HG03571 (cell line): ENCODE results near the gene TESK2.
"Not testable (repeated sequence)": the region's sequence is repeated elsewhere in the genome, so short reads cannot be mapped to it uniquely, and the experiment has no call there.

Experiments used
- ATAC-seq: cut with Tn5 transposase; IDR thresholded peaks from one replicate; pipeline ENCODE4 v1.9.1; 2021; ENCODE audit not compliant: unreplicated experiment

The TESK2 gene

DNA sequence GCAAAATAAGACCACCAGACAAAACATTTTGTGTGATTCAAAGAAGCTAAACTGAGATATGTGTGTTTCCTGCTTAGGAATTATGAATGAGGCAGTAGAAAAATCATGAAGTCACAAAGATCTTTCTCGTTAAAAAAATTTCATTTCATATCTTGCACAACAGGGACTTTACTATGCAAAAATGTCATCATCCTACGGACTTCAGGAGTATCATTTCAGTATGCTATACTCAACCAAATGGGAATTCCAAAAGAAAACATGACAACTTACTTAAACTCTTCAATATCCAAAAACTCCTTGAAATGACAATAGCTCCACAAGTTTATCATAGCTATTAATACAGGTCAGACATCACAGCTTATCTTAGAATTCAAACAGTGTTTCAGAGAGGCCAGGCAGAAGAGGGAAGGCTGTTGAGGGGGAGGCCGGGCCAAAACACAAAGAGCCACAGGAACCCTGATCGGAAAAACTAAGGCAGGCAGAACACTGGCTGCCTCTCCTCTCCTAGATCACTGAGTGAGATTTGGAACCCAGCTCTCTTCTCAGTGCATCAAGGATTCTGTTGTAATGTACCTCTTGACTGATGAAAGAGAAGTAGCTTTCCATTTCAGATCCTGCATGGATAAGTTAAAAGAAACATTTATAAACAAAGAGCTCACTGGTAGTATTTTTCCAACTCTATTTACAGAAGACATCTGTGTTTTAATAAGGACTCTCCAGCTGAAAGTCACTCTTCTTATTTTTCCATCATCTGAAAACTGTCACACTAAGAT, 66.9 kb downstream of the TESK2 start:
- no peak for ATAC-seq

DNA sequence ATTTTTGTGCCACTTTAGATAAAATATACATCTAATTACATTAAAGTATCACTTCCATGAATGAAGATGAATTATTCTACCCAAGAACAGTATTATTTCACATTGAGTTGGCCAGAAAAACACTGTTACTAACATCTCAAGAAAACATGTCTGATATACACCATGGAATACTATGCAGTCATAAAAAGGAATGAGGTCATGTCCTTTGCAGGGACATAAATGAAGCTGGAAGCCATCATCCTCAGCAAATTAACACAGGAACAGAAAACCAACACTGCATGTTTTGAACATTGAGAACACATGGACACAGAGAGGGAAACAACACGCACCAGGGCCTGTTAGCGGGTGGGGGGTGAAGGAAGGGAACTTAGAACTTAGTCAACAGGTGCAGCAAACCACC, 69.0 kb downstream of the TESK2 start:
- no peak for ATAC-seq

GRCh38 chr1:45414746-45415145, 76.2 kb downstream of the TESK2 start:
- no peak for ATAC-seq

DNA sequence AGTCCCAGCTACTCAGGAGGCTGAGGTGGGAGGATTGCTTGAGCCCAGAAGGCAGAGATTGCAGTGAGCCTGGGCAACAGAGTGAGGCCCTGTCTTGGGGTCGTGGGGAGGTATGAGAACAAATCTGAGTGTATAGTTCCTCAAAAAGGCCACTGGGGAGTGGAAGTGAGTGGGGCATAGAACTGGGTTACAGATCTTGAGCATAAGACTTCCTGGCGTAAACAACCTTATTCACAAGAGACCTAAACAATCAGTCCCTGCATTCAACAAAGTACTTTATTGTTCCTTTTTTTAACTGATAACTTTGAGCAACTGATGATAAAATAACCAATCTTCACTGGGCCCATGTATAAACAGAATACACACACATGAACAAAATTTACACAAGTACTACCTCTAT, 78.1 kb downstream of the TESK2 start:
- no peak for ATAC-seq

DNA sequence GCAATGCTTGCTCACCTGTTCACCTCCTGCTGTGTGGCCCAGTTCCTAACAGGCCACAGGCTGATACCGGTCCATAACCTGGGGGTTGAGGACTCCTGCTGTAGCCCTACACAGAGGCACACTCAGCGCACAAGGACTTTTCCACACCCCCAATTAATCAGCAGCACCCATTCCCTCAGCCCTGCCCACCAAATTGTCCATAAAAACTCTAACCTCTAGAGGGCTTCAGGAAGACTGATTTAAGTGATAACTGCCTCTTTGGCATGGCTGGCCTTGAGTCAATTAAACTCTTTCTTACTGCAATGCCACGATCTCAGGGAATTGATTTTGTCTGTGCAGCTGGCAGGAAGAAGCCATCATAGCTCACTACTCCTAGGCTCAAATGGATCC, 79.5 kb downstream of the TESK2 start:
- no peak for ATAC-seq

GRCh38 chr1:45410850-45411509, 80.0 kb downstream of the TESK2 start:
- ATAC-seq, result no peak

DNA sequence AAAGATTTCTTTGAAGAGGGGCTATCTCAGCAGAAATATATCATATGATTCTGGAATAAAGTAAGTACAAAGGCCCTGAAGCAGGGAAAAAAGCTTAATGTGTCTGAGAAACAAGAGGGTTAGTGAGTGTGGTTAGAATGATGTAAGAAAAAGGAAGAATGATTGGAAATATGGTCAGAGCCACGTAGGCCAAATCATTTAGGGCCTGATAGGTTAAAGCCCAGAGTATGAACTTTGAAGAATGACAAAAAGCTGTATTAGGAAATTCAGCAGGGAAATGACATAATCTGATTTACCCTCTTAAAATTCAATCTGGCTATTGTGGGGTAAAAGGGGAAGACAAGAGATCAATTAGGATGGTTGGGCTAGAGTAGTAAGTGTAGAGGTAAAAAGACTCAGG, 81.7 kb downstream of the TESK2 start:
- ATAC-seq, result no peak

- ATAC-seq, result no peak
Observed at GRCh38 chr1:45407629-45408287, 83.2 kb downstream of the TESK2 start.

- ATAC-seq, result no peak
Observed at GRCh38 chr1:45405636-45406035, 85.3 kb downstream of the TESK2 start.

- ATAC-seq, result no peak
Observed at GRCh38 chr1:45403718-45404117, 87.2 kb downstream of the TESK2 start.

DNA sequence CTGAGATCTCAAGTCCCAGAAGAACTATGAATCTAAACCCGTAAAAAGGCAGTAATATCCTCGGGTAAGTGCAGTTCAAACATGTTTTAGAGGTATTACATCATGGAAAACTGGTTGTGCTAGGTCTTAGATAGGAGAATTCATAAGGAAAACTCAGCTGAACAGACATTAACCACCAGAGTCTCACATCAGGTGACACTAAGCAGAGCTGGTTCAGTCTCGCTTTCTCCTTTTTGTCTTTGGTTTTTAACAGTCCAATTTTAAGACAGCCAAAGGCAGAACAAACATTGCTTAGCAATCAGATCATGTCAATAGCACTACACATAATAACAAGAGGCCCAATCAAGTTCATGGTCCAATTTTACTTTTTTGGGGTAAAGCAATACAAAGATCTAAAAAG, 87.7 kb downstream of the TESK2 start:
- no peak for ATAC-seq

DNA sequence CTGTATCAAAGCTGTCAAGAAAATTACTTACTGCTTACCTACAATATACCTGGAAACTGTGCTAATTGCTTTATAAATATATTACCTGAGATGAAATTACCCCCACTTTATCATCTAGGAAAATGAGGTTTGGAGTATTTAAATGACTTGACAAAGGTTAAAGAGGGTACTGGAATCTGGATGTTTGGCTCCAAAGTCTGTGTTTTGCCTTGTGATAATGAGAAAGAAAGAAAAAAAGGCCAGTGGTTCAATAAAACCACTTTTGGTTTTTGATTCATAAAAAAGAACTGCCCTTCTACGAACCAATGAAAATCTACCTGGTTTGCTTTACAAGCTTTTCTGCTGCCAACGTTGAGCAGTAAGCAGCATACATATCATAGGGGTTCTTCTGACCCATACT, 89.4 kb downstream of the TESK2 start:
- no peak for ATAC-seq

- ATAC-seq, result no peak
Observed at GRCh38 chr1:45400049-45400448, 90.9 kb downstream of the TESK2 start.

- no peak for ATAC-seq
Observed at GRCh38 chr1:45397285-45397684, 93.7 kb downstream of the TESK2 start.

DNA sequence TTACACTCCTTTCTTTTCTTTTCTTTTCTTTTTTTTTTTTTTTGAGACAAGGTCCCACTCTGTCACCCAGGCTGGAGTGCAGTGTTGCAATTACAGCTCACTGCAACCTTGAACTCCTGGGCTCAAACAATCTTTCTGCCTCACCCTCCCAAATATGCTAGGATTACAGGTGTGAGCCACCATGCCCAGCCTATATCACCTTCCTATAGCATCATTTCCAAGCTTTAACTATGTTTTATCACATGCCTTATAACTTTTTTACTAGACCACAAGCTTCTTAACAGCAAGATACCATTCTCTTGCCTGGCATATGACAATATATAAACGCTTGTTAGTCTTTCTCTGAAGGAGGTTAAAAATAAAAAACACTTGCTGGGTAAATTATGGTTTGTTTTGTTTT, 95.4 kb downstream of the TESK2 start:
- ATAC-seq, result no peak

- no peak for ATAC-seq
Observed at GRCh38 chr1:45395051-45395450, 95.9 kb downstream of the TESK2 start.

DNA sequence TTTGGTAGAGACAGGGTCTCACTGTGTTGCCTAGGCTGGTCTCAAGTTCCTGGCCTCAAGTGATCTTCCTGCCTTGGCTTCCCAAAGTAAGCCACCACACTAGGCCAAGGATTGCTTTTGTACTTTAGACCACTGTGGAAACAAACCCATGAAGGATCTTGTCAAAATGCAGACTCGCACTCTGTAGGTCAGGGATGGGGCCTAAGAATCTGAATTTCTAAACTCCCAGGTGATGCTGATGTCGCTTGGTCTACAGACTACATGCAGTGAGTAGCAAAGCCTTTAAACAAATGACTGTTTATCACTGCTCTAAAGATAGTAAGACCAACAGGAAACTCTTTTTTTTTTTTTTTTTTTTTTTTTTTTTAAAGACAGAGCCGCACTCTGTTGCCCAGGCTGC, 96.6 kb downstream of the TESK2 start:
- ATAC-seq, result peak; percentile 73

DNA sequence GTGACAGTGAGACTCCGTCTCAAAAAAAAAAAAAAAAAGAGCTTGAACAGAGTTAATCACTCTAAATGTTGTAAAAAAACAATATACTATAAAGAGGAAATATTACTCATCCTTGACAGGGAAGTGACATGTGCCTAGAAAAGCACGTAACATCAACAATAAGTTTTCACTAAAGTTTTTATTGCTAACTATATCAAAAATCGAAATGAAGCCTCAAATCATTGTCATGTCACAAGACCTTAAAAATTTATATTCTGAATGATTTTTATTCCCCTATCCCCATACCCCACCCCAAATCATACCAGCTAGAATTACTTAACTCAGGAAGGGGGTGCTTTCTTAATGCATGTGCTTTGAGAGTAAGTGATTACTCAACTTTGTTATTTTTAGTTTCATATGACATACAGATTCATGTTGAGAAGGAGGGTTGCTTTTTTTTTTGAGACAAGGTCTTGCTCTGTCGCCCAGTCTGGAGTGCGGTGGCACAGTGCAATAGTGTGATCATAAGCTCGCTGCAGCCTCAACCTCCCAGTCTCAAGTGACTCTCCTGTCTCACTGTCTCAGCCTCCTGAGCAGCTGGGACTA, 97.2 kb downstream of the TESK2 start:
- peak; percentile 60 for ATAC-seq

- ATAC-seq, result no peak
Observed at GRCh38 chr1:45386219-45386618, 104.7 kb downstream of the TESK2 start.

GRCh38 chr1:45385302-45385701, 105.7 kb downstream of the TESK2 start:
- no peak for ATAC-seq

- not testable (repeated sequence) for ATAC-seq
Observed at GRCh38 chr1:45384213-45384612, 106.8 kb downstream of the TESK2 start.

DNA sequence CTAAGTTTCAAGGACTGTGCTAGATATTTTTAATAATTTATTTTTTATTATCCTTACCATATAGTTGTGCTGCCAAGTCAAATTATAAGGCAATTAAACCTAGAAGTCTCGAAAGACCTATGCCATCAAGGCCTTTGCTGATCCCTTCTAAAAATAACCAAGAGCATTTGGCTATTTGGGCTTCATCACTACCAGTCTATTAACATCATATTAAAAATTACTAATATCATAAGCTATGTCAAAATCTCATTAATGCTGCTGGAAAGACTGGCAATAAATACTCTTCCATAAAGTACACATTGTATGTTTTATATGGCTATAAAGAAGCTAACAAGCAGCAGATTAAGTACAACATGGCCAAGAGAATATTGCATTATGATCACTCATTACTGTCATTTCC, 107.8 kb downstream of the TESK2 start:
- ATAC-seq, result no peak
